Retinal pigment epithelial cell (primary cell): ENCODE results near the gene TGFB2.

Experiments used
- DNase-seq: peaks from one replicate; pipeline ENCODE4 v3.0.0-alpha.2; 2010; ENCODE audit warnings: low read depth
- H3K4me3 ChIP-seq: 2 replicates; pipeline ENCODE4 v1.5.1; 2011; ENCODE audit warnings: mild to moderate bottlenecking, low read length, control low read depth, moderate library complexity
- TF ChIP-seq, protein P1 (sequence below): conservative IDR thresholded peaks from 2 replicates; pipeline ENCODE4 v1.5.1; 2011; ENCODE audit warnings: low read depth, low read length, control low read depth, inconsistent platforms

The TGFB2 gene

DNA sequence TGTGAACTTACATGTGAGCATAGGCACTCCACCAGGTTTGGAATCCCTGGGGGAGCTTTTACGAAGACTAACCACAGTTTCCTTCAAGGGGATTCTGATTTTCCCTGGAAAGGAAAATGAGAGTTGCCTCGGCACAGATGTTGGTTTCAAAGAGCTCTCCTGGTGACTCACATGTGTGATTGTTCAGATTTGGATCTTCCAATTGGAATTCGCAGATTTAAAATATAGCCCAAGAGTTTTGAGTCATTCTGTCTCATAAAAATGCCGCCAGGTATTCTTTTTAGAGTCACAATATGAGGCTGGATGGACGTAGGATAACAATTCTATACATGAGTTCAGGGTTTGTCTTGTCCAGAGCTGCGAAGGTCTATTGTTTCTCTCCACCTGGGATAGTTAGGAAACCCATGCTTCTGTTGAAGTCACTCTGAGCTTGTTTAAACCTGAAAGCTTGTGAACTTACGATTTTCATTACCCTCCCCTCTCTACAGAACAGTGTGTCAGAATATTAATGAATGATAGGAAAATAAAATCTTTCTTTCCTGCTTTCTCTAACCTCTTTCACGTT is 64.9 kb downstream of the TGFB2 start:
- H3K4me3 ChIP-seq: no peak overlapping the region
- TF ChIP-seq, protein P1, sequence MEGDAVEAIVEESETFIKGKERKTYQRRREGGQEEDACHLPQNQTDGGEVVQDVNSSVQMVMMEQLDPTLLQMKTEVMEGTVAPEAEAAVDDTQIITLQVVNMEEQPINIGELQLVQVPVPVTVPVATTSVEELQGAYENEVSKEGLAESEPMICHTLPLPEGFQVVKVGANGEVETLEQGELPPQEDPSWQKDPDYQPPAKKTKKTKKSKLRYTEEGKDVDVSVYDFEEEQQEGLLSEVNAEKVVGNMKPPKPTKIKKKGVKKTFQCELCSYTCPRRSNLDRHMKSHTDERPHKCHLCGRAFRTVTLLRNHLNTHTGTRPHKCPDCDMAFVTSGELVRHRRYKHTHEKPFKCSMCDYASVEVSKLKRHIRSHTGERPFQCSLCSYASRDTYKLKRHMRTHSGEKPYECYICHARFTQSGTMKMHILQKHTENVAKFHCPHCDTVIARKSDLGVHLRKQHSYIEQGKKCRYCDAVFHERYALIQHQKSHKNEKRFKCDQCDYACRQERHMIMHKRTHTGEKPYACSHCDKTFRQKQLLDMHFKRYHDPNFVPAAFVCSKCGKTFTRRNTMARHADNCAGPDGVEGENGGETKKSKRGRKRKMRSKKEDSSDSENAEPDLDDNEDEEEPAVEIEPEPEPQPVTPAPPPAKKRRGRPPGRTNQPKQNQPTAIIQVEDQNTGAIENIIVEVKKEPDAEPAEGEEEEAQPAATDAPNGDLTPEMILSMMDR: no peak
- DNase-seq: no peak

GRCh38 chr1:218411101-218411500 is 66.0 kb downstream of the TGFB2 start:
- TF ChIP-seq, protein P1: no peak
- no peak overlapping the region for H3K4me3 ChIP-seq
- DNase-seq: no peak

- TF ChIP-seq, protein P1: no peak
- no peak overlapping the region for H3K4me3 ChIP-seq
- DNase-seq: no peak
Observed at GRCh38 chr1:218412171-218412570, 67.0 kb downstream of the TGFB2 start.

DNA sequence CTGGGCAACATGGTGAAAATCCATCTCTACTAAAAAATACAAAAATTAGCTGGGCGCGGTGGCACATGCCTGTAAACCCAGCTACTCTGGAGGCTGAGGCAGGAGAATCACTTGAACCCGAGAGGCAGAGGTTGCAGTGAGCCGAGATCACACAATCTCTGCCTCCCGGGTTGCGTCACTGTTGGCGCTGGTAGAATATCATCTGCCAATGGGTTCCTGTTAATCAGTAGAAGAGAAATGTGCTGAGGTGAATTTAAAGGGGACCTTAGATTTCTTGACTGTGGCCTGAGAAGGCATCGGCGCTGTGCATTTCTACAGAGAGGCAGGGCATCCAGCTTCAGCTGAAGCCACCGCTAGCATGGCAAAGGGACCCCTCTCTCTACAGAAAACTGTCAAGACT is 68.0 kb downstream of the TGFB2 start:
- TF ChIP-seq, protein P1: no peak
- H3K4me3 ChIP-seq: no peak overlapping the region
- no peak for DNase-seq

DNA sequence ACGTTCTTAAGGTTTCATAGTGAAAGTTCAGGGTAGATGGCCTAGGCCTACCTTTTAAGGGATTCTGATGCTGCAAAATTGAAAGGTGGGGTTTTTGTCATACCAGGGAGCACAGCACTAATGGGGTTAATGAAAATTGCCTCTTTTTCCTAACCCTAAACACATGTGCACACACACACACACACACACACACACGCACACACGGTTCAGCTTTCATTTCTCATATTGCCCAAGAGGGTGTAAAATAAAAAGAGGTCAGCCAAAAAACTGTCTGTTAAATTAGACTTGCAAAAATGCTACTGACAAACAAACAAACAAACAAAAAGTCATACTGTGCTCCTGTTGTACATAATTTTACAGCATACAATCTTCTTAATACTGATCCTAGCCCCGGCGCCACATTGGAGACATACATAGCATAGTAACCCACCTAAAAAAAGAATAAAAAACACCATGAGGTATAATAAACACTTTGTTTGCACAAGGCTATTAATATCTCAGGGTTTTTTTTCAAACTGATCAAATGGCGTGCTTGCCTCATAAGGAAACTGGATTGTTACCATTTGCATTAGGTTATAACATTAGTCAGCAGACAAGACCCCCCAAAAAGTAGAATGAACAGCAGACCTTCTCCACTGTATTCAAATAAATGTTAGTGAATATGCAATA is 69.1 kb downstream of the TGFB2 start:
- no peak for DNase-seq
- no peak overlapping the region for H3K4me3 ChIP-seq
- TF ChIP-seq, protein P1: no peak

DNA sequence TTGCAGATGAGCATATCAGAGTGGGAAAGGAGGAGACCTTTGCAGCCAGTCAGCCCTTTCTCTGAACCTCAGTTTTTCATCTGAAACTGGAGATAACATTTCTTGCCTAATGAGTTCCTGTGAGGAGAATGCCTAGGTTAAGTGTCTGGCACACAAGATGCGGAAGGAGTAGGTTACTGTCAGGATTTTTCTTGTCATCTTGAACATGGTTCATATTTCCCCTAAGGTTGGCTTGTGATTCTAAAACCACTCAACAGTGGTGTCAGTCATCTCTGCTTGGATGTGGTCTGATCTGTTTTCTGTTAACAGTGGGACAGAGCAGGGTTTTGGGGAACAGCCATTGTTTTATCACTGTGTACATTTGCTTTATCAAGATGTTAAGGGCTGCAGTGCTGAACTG is 70.6 kb downstream of the TGFB2 start:
- TF ChIP-seq, protein P1: no peak
- no peak overlapping the region for H3K4me3 ChIP-seq
- no peak for DNase-seq

DNA sequence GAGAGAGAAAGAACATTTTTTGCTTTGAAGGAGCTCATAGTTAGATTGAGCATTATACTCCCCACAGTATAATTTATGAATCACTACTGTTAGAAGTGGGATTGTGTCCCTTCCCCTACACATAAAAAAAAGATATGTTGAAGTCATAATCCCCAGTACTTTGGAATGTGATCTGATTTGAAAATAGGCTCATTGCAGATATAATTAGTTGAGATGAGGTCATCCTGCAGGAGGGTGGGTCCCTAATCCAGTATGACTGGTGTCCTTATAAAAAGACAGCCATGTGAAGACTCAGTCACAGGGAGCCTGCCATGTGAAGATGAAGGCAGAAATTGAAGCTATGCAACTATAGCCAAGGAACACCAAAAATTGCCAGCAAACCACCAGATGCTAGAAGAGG is 76.4 kb downstream of the TGFB2 start:
- peak; percentile 89 for DNase-seq
- TF ChIP-seq, protein P1: no peak
- H3K4me3 ChIP-seq: no peak overlapping the region
